Sigmoid colon (tissue), 4 donors: Measurements from ENCODE around the gene GEMIN7.

ENCODE experiments used
- EP300 ChIP-seq, 4 donors: sonication (generic); formaldehyde crosslinking; IDR thresholded peaks; one replicate each; pipeline ENCODE4 v1.6.1; 2017; ENCODE audit warnings: antibody characterized with exemption in 4 of 4
- POLR2A ChIP-seq, 2 donors: fragments of 450-650 bp; IDR thresholded peaks; one replicate each; pipeline ENCODE4 v1.6.1; 2016; ENCODE audit warnings: antibody characterized with exemption in 2 of 2, mild to moderate bottlenecking in 2 of 2, moderate library complexity in 2 of 2
- TF ChIP-seq, protein P1 (sequence below), 4 experiments: fragments of 450-650 bp in 3 of 4; fragments of 200-600 bp in 1 of 4; IDR thresholded peaks; one replicate each; pipeline ENCODE4 v1.5.1; 2016 to 2019; ENCODE audit warnings: antibody characterized with exemption in 4 of 4, mild to moderate bottlenecking in 3 of 4, moderate library complexity in 2 of 4

DNA sequence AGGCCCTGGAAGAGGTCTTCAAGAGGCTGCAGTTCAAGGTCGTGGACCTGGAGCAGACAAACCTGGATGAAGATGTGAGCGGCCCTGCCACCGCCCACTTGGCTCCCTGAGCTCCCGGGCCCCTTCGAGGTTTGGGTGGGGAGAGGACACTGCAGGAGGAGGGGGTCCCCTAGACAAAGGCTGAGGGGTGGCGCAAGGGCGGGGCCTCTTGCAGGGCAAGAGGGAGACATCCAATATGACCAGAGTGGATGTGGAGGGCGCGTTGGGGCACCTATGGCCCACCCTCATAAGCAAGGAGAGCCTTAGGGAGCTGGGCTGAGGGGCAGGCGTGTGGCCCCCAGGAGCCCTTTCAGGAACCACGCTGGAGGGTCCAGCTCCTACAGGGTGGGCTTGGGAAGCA is 61.5 kb downstream of the GEMIN7 start:
- TF ChIP-seq, protein P1, sequence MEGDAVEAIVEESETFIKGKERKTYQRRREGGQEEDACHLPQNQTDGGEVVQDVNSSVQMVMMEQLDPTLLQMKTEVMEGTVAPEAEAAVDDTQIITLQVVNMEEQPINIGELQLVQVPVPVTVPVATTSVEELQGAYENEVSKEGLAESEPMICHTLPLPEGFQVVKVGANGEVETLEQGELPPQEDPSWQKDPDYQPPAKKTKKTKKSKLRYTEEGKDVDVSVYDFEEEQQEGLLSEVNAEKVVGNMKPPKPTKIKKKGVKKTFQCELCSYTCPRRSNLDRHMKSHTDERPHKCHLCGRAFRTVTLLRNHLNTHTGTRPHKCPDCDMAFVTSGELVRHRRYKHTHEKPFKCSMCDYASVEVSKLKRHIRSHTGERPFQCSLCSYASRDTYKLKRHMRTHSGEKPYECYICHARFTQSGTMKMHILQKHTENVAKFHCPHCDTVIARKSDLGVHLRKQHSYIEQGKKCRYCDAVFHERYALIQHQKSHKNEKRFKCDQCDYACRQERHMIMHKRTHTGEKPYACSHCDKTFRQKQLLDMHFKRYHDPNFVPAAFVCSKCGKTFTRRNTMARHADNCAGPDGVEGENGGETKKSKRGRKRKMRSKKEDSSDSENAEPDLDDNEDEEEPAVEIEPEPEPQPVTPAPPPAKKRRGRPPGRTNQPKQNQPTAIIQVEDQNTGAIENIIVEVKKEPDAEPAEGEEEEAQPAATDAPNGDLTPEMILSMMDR (IDR thresholded peaks at IDR 0.05): no peak
- no peak for TF ChIP-seq POLR2A (IDR thresholded peaks at IDR 0.05)
- no peak for TF ChIP-seq EP300 (IDR thresholded peaks at IDR 0.05)
